ENCODE measurements around the gene TGM5.
"Not testable (repeated sequence)": the region's sequence is repeated elsewhere in the genome, so short reads cannot be mapped to it uniquely, and the experiment has no call there.

TGM5 gene

GRCh38 chr15:43266834-43267233 is at the start of gene TGM5:
TSS of gene TGM5 (minus strand) at chr15:43266928. CDS start at chr15:43266849, 79 bp downstream.
- no peak for DNase-seq

- DNase-seq = no peak
These were observed 47.4 kb upstream of the TGM5 start for GRCh38 chr15:43314171-43314570.

GRCh38 chr15:43312378-43312777 is 45.6 kb upstream of the TGM5 start:
- no peak for DNase-seq

- no peak for DNase-seq
These were observed 35.6 kb upstream of the TGM5 start, which contains the start of gene TGM7 for GRCh38 chr15:43302205-43302817. TSS of gene TGM7 (minus strand) at chr15:43302255.

GRCh38 chr15:43299884-43300283 is 33.2 kb upstream of the TGM5 start:
- no peak for DNase-seq

DNA sequence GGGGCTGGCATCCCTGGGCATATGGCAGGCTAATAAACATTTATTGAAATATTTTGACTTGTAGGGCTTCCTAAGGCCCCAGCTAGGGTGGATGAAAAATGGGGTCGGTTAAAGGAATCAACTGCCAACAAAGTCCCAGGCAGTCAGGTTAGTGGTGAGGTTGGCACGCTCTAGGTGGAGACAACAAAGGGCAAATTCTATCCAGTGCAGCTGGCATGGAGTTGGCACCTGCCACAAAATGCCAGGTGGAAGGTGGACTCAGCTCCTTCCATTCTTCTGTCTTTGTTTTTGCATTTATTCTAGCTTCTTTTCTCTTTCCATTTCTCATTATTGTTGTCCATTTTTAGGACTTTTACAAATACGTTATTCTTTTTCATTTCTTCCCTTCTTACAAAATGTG is 32.7 kb upstream of the TGM5 start:
- no peak for DNase-seq

DNA sequence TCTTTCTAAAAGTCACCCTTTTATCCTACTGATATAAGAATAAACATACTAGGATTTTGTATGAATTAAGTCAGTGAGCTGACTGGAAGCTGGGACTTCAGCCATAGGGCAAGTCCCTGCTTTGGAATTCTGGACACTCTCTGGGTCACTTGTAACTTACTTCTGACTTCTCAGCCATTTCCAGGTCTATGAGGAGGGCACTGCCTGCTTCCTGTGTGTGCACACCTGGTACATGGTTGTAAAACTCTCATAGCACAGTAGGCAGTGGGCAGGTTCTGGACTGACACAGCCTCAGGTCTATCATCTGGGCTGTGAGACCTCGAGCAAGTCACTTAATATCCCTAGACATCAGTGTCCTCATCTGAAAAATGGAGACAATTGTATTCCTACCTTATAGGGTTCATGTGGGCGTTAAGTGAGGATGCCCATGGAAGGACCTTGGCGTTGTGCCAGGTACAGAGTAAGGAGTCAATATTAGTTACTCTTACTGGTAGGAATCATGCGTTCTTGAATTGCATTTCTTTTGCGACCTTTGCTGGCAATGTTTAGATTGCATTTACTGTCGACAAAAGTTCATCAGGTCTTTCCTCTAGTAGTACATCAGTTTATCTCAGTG is 27.5 kb upstream of the TGM5 start:
- DNase-seq = no peak

GRCh38 chr15:43293432-43293831 is 26.7 kb upstream of the TGM5 start:
- no peak for DNase-seq

- no peak for DNase-seq
These were observed 25.8 kb upstream of the TGM5 start for GRCh38 chr15:43292375-43293078.

DNA sequence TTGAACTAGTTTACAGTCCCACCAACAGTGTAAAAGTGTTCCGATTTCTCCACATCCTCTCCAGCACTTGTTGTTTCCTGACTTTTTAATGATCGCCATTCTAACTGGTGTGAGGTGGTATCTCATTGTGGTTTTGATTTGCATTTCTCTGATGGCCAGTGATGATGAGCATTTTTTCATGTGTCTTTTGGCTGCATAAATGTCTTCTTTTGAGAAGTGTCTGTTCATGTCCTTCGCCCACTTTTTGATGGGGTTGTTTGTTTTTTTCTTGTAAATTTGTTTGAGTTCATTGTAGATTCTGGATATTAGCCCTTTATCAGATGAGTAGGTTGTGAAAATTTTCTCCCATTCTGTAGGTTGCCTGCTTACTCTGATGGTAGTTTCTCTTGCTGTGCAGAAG is 22.9 kb upstream of the TGM5 start:
- not testable (repeated sequence) for DNase-seq

- no peak for DNase-seq
These were observed 20.5 kb upstream of the TGM5 start for GRCh38 chr15:43287254-43287653.

GRCh38 chr15:43286074-43286473 is 19.3 kb upstream of the TGM5 start:
- no peak for DNase-seq

- DNase-seq = peak; percentile 73
These were observed 18.9 kb upstream of the TGM5 start for GRCh38 chr15:43285609-43286037.

DNA sequence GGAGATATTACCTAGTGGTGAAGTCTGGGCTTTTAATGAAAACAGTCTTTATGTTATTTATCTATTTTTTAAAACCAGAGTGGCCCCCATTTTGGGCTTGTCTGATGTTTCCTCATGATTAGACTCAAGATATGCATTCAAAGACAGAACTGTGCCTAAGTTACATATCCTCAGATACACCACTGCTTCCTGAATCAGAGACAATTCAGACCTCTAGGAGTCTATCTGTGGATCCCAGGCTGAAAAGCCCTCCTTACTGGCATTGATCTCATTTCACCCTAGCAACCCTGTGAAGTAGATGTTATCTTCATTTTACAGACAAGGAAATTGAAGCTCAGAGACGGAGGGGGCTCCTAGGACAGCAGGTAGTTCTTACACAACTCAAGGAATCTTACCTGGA is 16.8 kb upstream of the TGM5 start:
- DNase-seq = no peak

- DNase-seq = no peak
These were observed 15.3 kb upstream of the TGM5 start for GRCh38 chr15:43281926-43282602.

GRCh38 chr15:43280996-43281395 is 14.3 kb upstream of the TGM5 start:
- DNase-seq = no peak

- DNase-seq = no peak
These were observed 12.8 kb upstream of the TGM5 start for GRCh38 chr15:43279496-43279895.

DNA sequence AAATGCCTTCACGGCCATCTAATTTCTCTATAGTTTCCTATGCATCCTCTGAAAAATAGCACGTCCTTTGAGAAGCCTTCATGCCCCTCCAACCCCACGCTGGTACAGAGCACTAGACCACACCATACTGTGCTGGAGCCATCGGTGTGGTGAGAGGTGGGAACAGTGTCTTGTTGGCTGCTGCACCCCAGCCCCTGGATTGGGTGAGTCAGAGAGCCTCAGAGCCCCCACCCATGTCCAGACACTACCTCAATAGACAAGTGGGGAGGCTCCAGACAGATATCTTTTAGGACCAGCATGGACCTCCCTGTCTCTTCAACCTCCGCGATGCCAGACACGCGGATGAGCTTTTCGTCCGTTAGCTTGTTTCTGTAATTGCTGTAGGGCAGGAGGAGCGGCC is 12.1 kb upstream of the TGM5 start:
- DNase-seq = no peak

DNA sequence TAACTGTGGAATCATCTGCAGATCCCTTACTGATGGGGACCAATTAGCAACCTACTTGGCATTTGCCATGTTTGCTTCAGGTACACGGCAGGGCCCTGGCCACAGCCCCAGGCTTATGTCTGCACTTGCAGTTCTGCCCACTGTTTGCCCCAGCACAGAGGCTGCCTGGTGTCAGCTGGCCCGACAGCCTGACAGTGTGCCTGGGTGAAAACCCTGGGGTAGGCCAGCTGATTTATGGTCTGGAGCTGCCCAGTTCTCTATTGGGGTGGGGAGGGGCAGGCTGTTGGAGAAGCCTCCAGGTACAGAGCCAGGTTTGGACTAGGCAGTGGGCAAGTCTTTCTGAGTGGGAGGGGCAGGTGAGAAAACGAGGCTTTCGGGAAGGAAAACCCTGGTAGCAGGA is 11.2 kb upstream of the TGM5 start:
- no peak for DNase-seq

- DNase-seq = peak; percentile 2
These were observed 10.6 kb upstream of the TGM5 start for GRCh38 chr15:43277231-43277823.

- DNase-seq = no peak
These were observed 10.0 kb upstream of the TGM5 start for GRCh38 chr15:43276563-43277200.

DNA sequence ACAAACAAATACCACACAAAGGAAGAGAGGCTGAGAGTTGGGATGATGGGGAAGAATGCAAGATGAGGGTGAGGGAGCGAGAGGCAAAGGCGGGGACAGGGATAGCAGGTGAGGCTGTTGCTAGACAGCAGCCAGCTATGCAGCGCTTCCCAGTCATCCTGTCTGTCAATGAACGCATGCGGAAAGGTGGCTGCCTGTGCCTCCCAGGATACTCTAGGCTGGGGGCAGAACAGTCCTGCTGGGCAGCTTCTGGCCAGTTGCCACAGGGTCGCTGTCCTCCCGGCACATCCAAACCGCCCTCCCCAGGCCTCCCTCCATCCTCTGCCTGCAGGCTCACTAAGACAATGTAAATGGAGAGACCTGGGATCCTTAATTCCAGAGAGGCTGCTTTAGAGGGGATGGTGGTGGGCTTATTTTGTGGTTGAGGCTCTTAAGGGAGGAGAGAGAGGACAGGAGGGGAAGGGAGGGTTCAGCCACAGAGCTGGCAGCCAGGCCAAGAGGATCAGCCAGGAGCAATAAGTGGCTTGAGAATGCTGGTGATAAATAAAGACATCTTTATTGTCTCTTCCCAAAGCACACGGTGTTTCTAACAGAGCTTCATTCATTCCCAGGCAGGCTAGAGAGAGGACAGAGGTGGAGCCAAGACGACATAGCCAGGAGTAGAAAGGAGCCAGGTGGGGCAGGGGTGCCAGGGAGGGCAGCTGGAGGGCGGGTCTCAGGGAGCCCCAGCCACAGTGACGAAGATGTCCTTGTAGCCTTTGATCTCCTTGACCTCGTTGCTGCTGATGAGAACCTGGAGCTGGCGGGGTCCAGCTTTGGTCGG is 9.2 kb upstream of the TGM5 start:
- DNase-seq = no peak

Data from activated CD4-positive, alpha-beta T cell treated with anti-CD3 and anti-CD28 coated beads, Interleukin-2, amount 50 U/mL, for 16 hours (primary cell).